ENCODE measurements around the gene CLEC4E.

- TF ChIP-seq CTCF (optimal IDR thresholded peaks at IDR 0.05 in 1 of 3, IDR thresholded peaks at IDR 0.05 in 1 of 3, conservative IDR thresholded peaks at IDR 0.05 in 1 of 3; ENCODE audit: extremely low read depth in 1 of 3, insufficient read depth in 2 of 3, low read length in 3 of 3) (no peak), EZH2 (IDR thresholded peaks at IDR 0.05; ENCODE audit: low read length) (no peak)
Measured at GRCh38 chr12:8561011-8561410, 20.3 kb upstream of the CLEC4E start.

Measured in keratinocyte (primary cell).